ENCODE data around the gene DSCAML1.

DNA sequence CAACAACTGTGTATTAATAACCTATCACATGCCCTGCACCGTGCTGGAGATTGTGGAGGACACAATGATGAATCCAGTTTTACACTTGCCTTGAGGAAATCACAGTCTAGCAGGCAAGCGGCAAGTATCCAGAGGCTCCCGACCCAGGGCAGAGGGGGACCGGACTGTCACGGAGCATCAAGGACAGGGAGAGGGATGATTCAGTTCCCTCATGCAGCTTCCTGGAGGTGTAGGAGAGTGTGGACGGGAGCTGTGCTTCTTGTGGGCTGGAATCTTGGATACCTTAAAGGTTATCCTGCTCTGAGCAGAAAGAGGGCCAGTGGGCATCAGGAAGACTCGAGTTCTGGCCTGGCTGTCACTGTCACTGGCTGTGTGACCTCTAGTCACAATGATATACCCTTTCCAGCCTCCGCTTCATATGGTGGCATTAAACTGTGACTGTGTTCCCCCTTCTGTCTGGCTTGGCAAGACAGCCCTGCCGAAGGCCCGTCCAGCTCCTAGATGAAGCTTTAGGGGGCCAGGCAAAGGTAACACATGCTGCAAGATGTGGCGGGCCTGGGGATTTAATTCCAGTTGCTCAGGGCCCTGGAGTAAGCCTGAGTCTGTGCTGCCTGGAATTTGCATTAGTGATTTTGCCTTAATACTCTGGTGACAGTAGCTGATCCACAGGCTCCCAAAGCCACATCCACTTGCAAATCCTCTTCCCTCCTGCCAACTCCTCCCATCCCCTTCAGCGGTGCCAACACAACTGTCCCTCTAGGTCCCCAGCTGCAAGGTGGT lies 162.8 kb downstream of the DSCAML1 start:
- TF ChIP-seq, protein P1, sequence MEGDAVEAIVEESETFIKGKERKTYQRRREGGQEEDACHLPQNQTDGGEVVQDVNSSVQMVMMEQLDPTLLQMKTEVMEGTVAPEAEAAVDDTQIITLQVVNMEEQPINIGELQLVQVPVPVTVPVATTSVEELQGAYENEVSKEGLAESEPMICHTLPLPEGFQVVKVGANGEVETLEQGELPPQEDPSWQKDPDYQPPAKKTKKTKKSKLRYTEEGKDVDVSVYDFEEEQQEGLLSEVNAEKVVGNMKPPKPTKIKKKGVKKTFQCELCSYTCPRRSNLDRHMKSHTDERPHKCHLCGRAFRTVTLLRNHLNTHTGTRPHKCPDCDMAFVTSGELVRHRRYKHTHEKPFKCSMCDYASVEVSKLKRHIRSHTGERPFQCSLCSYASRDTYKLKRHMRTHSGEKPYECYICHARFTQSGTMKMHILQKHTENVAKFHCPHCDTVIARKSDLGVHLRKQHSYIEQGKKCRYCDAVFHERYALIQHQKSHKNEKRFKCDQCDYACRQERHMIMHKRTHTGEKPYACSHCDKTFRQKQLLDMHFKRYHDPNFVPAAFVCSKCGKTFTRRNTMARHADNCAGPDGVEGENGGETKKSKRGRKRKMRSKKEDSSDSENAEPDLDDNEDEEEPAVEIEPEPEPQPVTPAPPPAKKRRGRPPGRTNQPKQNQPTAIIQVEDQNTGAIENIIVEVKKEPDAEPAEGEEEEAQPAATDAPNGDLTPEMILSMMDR (IDR thresholded peaks at IDR 0.05) = no peak
- no peak for TF ChIP-seq POLR2A (IDR thresholded peaks at IDR 0.05)

Measured in testis (tissue), 2 donors.